ENCODE data around the gene CDK13.

CDK13 gene

DNA sequence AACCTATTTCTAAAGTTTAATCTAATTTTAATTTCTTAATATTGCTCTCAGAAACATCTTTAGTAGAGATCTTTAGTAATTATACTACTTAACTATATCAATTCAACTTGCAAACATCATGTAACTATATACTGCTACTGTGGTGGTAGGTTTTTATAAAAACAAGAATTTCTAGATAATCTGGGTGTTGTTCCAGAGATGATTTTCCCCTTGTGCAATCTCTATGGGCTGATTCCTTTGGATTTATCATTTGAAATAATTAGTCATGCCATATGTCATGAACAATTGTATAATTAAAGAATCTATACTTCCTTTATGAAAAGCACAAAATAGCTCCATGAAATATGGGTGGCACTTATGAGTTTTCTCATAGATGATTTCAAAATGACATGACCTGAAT lies 23.9 kb upstream of the CDK13 start:
- in situ Hi-C loops (cut with MboI; ENCODE audit: low pct_unique_long_range_greater_than_20kb, low sequenced_read_pairs, unreplicated experiment): no loop called here
- TF ChIP-seq, protein P1, sequence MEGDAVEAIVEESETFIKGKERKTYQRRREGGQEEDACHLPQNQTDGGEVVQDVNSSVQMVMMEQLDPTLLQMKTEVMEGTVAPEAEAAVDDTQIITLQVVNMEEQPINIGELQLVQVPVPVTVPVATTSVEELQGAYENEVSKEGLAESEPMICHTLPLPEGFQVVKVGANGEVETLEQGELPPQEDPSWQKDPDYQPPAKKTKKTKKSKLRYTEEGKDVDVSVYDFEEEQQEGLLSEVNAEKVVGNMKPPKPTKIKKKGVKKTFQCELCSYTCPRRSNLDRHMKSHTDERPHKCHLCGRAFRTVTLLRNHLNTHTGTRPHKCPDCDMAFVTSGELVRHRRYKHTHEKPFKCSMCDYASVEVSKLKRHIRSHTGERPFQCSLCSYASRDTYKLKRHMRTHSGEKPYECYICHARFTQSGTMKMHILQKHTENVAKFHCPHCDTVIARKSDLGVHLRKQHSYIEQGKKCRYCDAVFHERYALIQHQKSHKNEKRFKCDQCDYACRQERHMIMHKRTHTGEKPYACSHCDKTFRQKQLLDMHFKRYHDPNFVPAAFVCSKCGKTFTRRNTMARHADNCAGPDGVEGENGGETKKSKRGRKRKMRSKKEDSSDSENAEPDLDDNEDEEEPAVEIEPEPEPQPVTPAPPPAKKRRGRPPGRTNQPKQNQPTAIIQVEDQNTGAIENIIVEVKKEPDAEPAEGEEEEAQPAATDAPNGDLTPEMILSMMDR (IDR thresholded peaks at IDR 0.05; ENCODE audit: extremely low read depth, insufficient read depth, missing control alignments): no peak
- DNase-seq (ENCODE audit: low spot score): no peak

DNA sequence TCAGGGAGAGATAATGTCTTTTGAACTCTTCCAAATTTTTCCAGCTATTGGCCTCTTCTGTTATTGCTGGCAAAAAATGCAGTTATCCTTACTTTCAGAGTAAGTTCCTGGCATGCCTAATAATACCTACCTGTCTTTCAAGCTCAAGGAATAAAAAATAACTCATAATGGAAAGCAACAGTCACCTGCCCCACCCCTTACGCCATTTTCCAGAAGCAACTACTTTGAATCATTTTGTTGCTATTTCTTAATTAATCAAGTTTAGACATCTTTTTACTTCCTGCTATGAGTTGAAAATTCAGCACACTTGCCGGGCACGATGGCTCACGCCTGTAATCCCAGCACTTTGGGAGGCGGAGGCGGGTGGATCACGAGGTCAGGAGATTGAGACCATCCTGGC lies 23.0 kb upstream of the CDK13 start:
- no peak for DNase-seq (ENCODE audit: low spot score)
- TF ChIP-seq, protein P1 (IDR thresholded peaks at IDR 0.05; ENCODE audit: extremely low read depth, insufficient read depth, missing control alignments): no peak
- in situ Hi-C loops (cut with MboI; ENCODE audit: low pct_unique_long_range_greater_than_20kb, low sequenced_read_pairs, unreplicated experiment): no loop called here

DNA sequence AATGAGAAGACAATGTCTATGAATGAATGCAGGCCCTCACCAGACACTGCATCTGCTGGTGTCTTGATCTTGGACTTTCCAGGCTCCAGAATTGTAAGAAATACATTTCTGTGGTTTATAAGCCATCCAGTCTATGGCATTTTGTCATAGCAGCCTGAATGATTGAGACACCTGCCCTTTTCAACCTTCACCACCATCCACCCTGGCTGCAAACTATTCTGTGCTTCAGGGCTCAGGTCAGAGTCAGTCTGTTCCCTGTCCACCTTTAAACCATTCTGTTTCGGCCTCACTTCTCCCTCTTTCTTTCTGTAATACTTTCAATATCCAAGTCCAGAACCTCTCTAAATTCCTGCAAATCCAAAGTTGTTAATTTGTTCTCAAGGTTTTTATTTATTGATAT lies 15.9 kb upstream of the CDK13 start:
- no peak for DNase-seq (ENCODE audit: low spot score)
- in situ Hi-C loops (cut with MboI; ENCODE audit: low pct_unique_long_range_greater_than_20kb, low sequenced_read_pairs, unreplicated experiment): no loop called here
- TF ChIP-seq, protein P1 (IDR thresholded peaks at IDR 0.05; ENCODE audit: extremely low read depth, insufficient read depth, missing control alignments): no peak

DNA sequence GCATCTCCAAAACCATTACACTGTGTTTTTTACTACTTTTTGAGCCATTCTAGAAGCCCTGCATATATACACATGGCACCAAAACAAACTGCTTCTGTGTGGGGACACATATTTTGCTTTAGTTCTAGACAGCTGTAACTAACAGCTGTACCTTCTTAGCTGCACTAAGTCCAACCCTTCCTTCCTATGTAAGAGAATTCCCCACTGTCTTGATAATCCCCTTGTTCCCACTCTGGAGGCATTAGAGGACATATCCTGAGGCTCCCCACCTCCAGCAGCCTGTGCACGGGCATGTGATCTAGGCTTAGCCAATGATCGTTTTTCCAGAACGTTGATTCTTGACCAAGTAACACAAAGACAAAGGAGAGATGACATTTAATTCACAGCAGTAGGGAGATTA lies 13.3 kb upstream of the CDK13 start:
- in situ Hi-C loops (cut with MboI; ENCODE audit: low pct_unique_long_range_greater_than_20kb, low sequenced_read_pairs, unreplicated experiment): no loop called here
- DNase-seq (ENCODE audit: low spot score): no peak
- TF ChIP-seq, protein P1 (IDR thresholded peaks at IDR 0.05; ENCODE audit: extremely low read depth, insufficient read depth, missing control alignments): no peak

DNA sequence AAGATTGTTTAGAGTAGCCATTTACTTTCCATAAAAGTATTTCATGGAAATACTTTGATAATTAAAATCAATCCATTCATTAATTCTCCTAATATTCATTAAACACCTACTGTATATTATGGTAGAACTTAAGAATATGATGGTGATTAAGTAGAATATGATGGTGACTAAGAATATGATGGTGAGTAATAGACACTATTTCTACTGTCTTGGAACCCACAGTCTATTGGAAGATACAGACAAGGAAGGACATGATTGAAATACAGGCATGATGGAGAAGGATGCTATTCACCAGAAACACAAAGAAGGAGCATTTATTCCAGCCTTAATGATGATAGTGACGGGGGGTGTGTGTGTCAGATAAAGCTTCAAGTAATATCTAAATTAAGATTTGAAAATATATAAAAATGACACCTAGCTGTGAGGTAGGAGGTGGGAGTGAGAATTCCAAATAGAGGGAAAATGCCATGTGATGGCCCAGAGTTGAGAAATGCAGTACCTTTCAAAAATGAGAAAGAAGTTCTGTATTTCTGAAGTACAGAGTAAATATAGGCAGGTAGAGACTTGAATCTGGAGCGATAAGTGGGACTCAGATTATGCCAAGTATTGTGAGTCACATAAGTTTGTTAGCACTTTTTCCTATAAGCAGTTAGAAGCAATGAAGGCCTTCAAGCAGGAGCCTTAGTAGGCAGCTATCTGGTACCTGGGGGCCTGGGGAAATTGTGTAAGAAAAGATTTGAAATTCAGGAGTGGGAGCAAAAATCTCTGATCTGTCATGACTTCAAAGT lies 12.5 kb upstream of the CDK13 start:
- TF ChIP-seq, protein P1 (IDR thresholded peaks at IDR 0.05; ENCODE audit: extremely low read depth, insufficient read depth, missing control alignments): no peak
- no peak for DNase-seq (ENCODE audit: low spot score)
- in situ Hi-C loops (cut with MboI; ENCODE audit: low pct_unique_long_range_greater_than_20kb, low sequenced_read_pairs, unreplicated experiment): no loop called here

DNA sequence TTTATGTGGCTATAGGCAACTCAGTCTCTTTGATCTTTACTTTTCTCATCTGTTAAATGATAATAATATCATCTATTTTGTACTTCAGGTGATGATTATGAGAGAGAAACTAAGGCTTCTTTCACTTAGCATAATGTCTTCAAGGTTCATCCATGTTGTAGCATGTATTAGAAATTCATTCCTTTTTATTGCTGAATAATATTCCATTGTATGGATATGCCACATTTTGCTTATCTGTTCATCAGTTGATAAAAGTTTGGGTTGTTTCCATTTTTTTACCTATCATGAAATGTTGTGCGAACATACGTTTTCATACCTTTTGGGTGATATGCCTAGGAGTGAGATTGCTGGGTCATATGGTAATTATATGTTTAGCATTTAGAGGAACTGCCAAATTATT lies 7.2 kb upstream of the CDK13 start:
- in situ Hi-C loops (cut with MboI; ENCODE audit: low pct_unique_long_range_greater_than_20kb, low sequenced_read_pairs, unreplicated experiment): no loop called here

More for the DNA sequence above, 7.2 kb upstream of the CDK13 start:
- TF ChIP-seq, protein P1 (IDR thresholded peaks at IDR 0.05; ENCODE audit: extremely low read depth, insufficient read depth, missing control alignments): no peak
- DNase-seq (ENCODE audit: low spot score): no peak
